Naive thymus-derived CD8-positive, alpha-beta T cell (primary cell): Measurements from ENCODE around the gene SLIT1. TPM values are rescaled to one million over a fixed set of nuclear protein-coding genes. Genes with fewer than 3 reads are reported as not detected.

ENCODE experiments used
- ATAC-seq, 2 donors: fragments of 150-1000 bp; cut with Tn5 transposase in 1 of 2; sonication (Bioruptor Pico), chemical (Tn5 transposase) in 1 of 2; 1 replicate in 1 of 2; 2 replicates in 1 of 2; pipeline ENCODE4 v1.10.0; 2021; ENCODE audit warnings: mild to moderate bottlenecking in 2 of 2, moderate library complexity in 2 of 2
- POLR2A ChIA-PET: fragments of 350-600 bp; sonication (Branson Sonifier 250); formaldehyde crosslinking; loops from one replicate; lab custom pipeline; 2021; ENCODE audit warnings: antibody characterized with exemption; lab: Charles Lee
- DNase-seq, 10 donors: peaks; one replicate each; pipeline versions ENCODE4 v3.0.0 to v3.0.0-alpha.2; 2020 to 2022
- H3K27ac Mint-ChIP-seq, 10 donors: one replicate each; pipeline ENCODE4 v1.8.0; 2020 to 2022; ENCODE audit warnings: mild to moderate bottlenecking in 10 of 10, mixed read lengths in 10 of 10, moderate library complexity in 4 of 10, inconsistent platforms in 1 of 10
- H3K27me3 Mint-ChIP-seq, 5 donors: one replicate each; pipeline ENCODE4 v1.8.0; 2021 to 2022; ENCODE audit warnings: mixed read lengths in 5 of 5
- H3K36me3 Mint-ChIP-seq, 3 donors: one replicate each; pipeline ENCODE4 v1.8.0; 2020 to 2022; ENCODE audit warnings: mixed read lengths in 3 of 3, mild to moderate bottlenecking in 2 of 3, inconsistent platforms in 1 of 3
- H3K4me1 Mint-ChIP-seq, 4 donors: one replicate each; pipeline ENCODE4 v1.8.0; 2021 to 2022; ENCODE audit warnings: mixed read lengths in 4 of 4
- H3K4me3 Mint-ChIP-seq, 10 donors: one replicate each; pipeline ENCODE4 v1.8.0; 2020 to 2022; ENCODE audit warnings: mild to moderate bottlenecking in 10 of 10, mixed read lengths in 10 of 10, moderate library complexity in 6 of 10, inconsistent platforms in 1 of 10
- H3K9me3 Mint-ChIP-seq, 9 donors: one replicate each; pipeline ENCODE4 v1.8.0; 2020 to 2022; ENCODE audit warnings: mixed read lengths in 9 of 9, mild to moderate bottlenecking in 3 of 9, inconsistent platforms in 1 of 9, moderate library complexity in 1 of 9
- polyA plus RNA-seq, 3 donors: library from polyadenylated mRNA; unstranded; fragments of 300-500 nt; fragmentation: Illumina TruSeq; gene quantifications; one replicate each; pipeline ENCODE4 v1.2.3, GENCODE V29; 2021
- total RNA-seq, 8 experiments: library from RNA in 2 of 8; stranded (reverse) in 2 of 8; gene quantifications; one replicate each; pipeline ENCODE4 v1.2.3 and lab custom pipeline; 2021 to 2026

Gene SLIT1
- total RNA-seq (under 1 TPM; 0.11 to 0.26 TPM), polyA plus RNA-seq (under 1 TPM in 1 of 3 donors, not detected in 2; 0.05 TPM), total RNA-seq (lab: John Stamatoyannopoulos, UW) (0 to 1.4 (median 0.19) reads per million in 6 experiments)

DNA sequence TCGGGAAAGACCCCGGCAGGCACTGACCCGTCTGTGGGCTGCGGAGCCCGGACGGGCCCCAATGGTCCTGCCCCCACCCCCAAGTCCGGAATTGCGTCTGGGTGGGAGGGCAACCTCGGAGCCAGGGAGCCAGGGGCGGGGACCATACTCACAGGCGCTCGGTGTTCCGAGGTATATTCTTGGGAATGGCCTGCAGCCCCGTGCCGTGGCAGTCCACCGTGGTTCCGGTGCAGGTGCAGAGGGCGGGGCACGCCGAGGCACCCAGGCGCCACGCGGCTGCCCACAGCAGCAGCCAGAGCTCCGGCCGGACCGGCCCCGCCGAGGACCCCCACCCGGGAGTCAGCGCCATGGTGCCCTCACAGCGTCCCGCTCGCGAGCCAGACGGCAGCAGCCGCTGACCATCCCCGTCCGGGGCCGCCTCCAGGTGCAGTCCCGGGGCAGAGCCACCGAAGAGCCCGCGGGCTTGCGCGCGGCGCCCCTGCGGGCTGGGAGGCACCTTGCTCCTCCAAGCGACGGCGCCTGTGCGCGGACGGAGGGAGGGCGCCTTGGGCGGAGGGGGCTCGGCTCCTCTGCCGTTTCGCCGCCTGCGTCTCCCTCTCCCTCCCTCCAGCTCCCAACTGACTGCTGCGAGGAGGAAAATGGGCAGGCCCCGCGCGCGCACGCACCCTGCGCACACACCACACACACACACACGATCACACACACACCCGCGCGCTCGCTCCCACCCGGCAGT lies at the start of gene SLIT1:
Gene SLIT1, minus strand, starts transcription at position 634 of the 733 bp plus-strand sequence. Its CDS starts 285 bp downstream, at position 349.
- peaks cover 4 to 17% (median 8%) of the 10 kb centered on the region in 4 donors for H3K4me1 Mint-ChIP-seq
- peak within 1 kb of the TSS in 9 of 10 donors; percentile 16 to 72 (median 43) for H3K4me3 Mint-ChIP-seq
- H3K36me3 Mint-ChIP-seq = peaks cover 0 to 4% (median 0%) of the 10 kb centered on the region in 3 donors
- peaks cover 40 to 87% (median 55%) of the 10 kb centered on the region in 5 donors for H3K27me3 Mint-ChIP-seq
- POLR2A ChIA-PET = no interaction called here
- ATAC-seq (no peak), DNase-seq (no peak)
- H3K9me3 Mint-ChIP-seq = no peaks in the 10 kb centered on the region
- H3K27ac Mint-ChIP-seq = no peak within 1 kb of the TSS

DNA sequence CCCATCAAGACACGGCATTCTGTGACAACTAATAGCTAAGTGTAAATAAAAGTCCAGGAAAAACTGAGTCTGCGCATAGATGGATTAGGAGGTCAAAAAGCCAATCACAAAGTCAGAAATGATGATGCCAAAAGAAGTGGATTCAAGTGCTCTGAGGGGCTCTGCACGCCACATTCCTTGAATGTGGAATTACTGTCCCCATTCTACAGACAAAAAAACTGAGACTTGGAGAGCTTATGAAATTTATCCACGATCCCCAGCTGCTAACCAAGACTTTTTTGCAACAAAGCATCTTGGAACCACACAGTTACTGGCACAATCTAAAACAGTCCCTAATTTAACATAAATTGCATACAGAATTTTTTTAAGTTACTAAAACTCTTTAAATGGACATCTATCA lies 49.6 kb upstream of the SLIT1 start:
- H3K4me1 Mint-ChIP-seq = peaks cover 0 to 2% (median 0%) of the 10 kb centered on the region in 4 donors
- no peaks in the 10 kb centered on the region for H3K27me3 Mint-ChIP-seq
- no peaks in the 10 kb centered on the region for H3K9me3 Mint-ChIP-seq
- ATAC-seq (no peak), DNase-seq (no peak)
- H3K4me3 Mint-ChIP-seq = no peak overlapping the region
- peaks cover 0 to 61% (median 9%) of the 10 kb centered on the region in 3 donors for H3K36me3 Mint-ChIP-seq
- POLR2A ChIA-PET = no interaction called here
- no peak overlapping the region for H3K27ac Mint-ChIP-seq

DNA sequence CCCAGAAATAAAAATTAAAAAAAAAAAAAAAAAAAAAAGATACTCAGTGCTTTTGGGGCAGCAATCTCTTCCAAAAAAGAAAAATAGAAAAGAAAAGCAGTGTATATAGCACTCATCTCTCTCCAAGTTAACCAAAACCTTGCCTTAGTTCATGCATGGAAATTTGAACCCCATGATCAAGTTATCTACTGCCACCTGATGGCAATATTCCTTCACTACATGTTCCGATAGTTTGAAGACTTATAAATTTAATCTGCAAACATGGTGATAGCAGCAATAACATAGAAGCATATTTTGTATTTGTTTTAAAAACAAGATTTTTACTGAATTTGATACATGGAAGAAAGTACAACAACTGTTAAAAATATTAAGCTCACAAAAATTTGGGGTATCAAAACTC lies 48.6 kb upstream of the SLIT1 start:
- no peak overlapping the region for H3K27ac Mint-ChIP-seq
- peaks cover 5 to 65% (median 13%) of the 10 kb centered on the region in 3 donors for H3K36me3 Mint-ChIP-seq
- DNase-seq (peak in 2 of 10 donors; percentile 19 to 21), ATAC-seq (no peak)
- POLR2A ChIA-PET = interaction anchor here (0.7 kb wide), 1 partner anchor 9 kb away, joined by 6 read pairs; no protein-coding TSS in a partner anchor
- H3K27me3 Mint-ChIP-seq = no peaks in the 10 kb centered on the region
- H3K9me3 Mint-ChIP-seq = no peaks in the 10 kb centered on the region
- peaks cover 0 to 2% (median 0%) of the 10 kb centered on the region in 4 donors for H3K4me1 Mint-ChIP-seq
- H3K4me3 Mint-ChIP-seq = no peak overlapping the region

DNA sequence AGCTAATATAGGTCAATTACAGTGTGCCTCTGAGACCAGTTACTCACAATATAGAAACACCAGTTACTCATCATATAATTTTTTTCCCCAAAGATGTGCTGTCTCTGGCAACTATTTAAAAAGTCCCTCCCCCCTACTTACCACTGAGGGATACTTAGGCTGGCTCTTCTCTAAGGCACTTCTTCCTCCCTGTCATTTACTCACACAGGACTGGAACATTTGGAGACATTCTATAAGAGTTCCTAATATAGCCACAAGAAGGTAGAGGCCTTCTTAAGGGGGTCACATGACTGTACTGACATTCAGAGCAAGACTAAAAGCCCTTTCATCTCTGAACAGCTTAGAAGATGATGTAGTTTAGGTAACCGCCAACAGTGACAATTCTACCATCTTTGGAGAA lies 44.4 kb upstream of the SLIT1 start:
- Mint-ChIP-seq H3K27me3 (no peaks in the 10 kb centered on the region), H3K36me3 (peaks cover 6 to 87% (median 25%) of the 10 kb centered on the region in 3 donors), H3K27ac (no peak overlapping the region), H3K9me3 (no peaks in the 10 kb centered on the region), H3K4me3 (no peak overlapping the region), H3K4me1 (peaks cover 0 to 2% (median 0%) of the 10 kb centered on the region in 4 donors)
- POLR2A ChIA-PET = interaction anchor here (0.7 kb wide), 1 partner anchor 351 kb away, joined by 7 read pairs; no protein-coding TSS in a partner anchor
- no peak for DNase-seq
- ATAC-seq = peak in 1 of 2 donors; percentile 30

DNA sequence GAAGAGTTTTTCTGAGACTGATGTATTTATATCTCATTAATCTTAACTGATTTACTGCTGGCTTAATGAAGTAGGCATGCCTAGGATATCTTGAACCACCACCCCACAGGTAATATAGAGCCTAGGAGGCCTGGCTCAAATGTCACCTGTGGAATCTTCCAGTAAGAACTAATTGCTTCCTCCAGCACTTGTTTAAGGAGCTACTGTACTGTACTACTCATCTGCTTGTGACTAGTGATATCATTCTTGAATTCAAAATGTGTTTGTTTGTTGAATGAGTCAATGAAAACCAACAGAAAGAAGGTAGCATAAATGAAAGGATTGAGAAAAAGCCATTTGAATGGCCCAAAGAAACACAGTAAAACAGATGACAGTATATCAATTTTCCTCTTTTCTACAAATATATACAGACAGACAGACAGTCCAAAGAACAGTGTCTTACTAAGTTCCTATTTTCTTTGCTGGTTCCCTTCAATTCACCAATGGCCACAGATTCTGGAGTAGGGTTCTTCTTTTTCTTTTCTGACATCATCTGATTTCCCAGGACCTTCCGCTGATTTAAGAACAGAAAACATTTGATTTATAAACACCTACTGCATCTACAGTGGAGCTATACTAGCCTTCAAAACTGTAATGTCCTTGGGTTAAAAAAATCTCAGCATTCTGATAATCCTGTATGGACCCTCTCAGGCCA lies 43.7 kb upstream of the SLIT1 start:
- no peak overlapping the region for H3K27ac Mint-ChIP-seq
- peaks cover 6 to 86% (median 22%) of the 10 kb centered on the region in 3 donors for H3K36me3 Mint-ChIP-seq
- H3K4me1 Mint-ChIP-seq = peaks cover 0 to 2% (median 0%) of the 10 kb centered on the region in 4 donors
- H3K27me3 Mint-ChIP-seq = no peaks in the 10 kb centered on the region
- POLR2A ChIA-PET = no interaction called here
- no peaks in the 10 kb centered on the region for H3K9me3 Mint-ChIP-seq
- H3K4me3 Mint-ChIP-seq = no peak overlapping the region
- no peak for ATAC-seq
- no peak for DNase-seq

DNA sequence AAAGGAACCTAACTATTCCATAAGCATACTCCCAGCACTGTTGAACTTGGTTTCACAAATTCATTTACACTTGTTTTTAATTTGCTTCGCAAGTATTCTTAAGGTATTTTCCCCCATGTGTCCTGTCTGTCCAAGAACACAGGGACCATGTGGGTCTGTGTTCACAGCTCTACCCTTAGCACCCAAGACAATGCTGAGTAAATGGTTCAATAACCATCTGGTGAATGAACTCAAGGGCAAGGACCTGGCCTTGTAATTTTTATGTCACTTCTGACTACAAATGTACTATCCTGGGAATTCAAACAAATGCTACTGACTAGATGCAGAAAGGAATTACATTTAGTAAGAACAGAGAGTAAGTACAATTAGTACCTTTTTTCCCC lies 43.0 kb upstream of the SLIT1 start:
- H3K27me3 Mint-ChIP-seq = no peaks in the 10 kb centered on the region
- no peak for DNase-seq
- H3K9me3 Mint-ChIP-seq = no peaks in the 10 kb centered on the region
- H3K36me3 Mint-ChIP-seq = peaks cover 6 to 85% (median 22%) of the 10 kb centered on the region in 3 donors
- no peak for ATAC-seq
- POLR2A ChIA-PET = no interaction called here
- no peak overlapping the region for H3K27ac Mint-ChIP-seq
- H3K4me1 Mint-ChIP-seq = peaks cover 0 to 2% (median under 1%) of the 10 kb centered on the region in 4 donors
- no peak overlapping the region for H3K4me3 Mint-ChIP-seq

DNA sequence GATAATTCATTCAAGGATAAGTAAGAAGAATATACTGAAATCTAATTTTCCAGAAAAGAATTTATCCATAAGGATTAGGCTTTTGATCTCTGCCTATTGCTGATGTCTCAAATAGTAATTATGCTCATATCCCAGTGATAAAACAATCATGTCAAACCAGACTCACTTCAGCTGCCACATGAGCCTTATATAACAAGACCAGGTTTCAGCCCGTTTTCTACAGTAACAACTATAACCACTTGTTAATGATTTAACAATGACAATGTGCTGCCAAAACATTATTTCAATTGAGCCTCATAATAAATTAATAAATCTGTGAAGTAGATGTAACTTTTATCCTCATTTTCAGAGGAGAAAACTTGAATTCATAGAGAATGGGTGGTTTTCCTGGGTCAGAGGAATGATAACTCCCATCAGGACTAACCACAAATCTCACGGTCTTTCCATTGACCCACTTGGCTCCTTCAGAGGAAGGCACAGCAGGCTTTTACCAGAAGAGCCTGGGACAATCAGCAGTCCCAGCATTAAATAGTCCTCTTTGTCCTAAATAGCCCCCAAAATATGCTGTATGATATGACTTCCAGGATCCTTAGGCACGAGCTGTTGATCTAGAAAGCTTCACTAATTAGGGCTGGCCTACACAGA lies 42.5 kb upstream of the SLIT1 start:
- Mint-ChIP-seq H3K27me3 (no peaks in the 10 kb centered on the region), H3K9me3 (no peaks in the 10 kb centered on the region), H3K4me3 (no peak overlapping the region), H3K27ac (no peak overlapping the region), H3K36me3 (peaks cover 6 to 86% (median 23%) of the 10 kb centered on the region in 3 donors), H3K4me1 (peaks cover 0 to 2% (median under 1%) of the 10 kb centered on the region in 4 donors)
- ATAC-seq = no peak
- no peak for DNase-seq
- POLR2A ChIA-PET = no interaction called here

DNA sequence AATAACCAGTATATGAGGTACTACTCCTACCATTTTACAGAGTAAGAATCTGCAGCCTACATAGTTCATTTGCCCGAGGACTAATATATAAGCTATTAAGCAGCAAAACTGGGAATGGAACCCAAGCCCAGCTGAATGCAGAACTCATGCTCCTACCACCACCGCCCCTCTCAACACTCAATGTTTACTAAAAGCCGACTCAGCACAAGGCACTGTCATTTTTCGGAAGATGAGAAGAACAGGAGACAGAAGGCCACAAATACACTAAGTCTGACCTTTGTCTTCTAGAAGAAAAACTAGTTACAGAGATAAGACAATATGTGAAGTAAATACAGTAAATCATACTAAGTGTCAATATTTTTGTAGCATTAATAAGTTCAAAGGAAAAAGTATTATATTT lies 40.6 kb upstream of the SLIT1 start:
- ATAC-seq = no peak
- Mint-ChIP-seq H3K27ac (no peak overlapping the region), H3K9me3 (no peaks in the 10 kb centered on the region), H3K4me3 (no peak overlapping the region), H3K27me3 (no peaks in the 10 kb centered on the region), H3K4me1 (peaks cover 0 to 2% (median under 1%) of the 10 kb centered on the region in 4 donors), H3K36me3 (peaks cover 6 to 78% (median 25%) of the 10 kb centered on the region in 3 donors)
- DNase-seq = no peak
- POLR2A ChIA-PET = no interaction called here

DNA sequence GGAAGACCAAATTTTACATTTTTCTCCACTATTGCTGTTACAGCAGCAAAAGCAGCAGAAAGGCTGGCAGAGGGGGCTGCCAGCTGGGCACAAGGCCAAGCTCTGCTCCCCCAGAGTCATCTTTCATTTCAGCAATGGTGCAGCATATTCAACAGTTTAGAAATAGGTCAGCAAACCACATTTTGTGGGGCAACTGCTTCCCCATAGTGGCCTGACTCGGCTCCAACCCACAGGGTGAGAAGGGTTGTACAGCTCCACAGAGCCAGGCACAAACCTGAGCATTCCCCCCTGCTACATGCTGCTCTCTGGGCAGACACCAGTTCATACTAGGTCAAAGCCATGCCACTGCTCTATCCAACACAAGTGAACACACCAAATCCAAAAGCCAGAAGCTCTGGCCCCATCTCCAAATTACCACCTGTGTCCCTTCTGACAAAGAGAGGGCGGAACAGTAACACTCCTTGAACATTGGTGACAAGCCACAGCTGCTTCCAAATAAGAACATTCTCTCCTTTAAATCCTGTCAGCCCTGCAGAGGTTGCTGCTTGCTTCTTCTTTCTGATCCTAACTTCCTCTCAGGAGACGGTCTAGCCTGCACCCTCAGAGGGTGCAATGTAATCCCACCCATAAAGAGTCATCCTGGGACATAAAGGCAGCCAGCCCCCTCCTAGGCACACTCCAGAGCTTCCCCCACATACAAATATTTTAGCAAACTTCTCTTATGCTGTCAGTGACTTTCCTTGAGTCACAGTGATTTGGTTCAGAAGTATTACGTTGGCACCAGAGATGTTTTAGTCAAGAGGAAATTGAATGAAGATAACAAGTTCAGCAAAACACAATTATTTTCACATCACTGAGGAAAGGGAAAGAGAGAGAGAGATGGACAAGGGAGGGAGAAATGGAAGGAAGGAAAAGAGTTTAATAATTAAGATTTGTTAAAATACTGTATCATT lies 39.0 kb upstream of the SLIT1 start:
- Mint-ChIP-seq H3K36me3 (peaks cover 4 to 69% (median 28%) of the 10 kb centered on the region in 3 donors), H3K27ac (no peak overlapping the region), H3K27me3 (no peaks in the 10 kb centered on the region), H3K4me1 (peaks cover 0 to 2% (median 0%) of the 10 kb centered on the region in 4 donors), H3K4me3 (no peak overlapping the region), H3K9me3 (no peaks in the 10 kb centered on the region)
- ATAC-seq (no peak), DNase-seq (no peak)
- POLR2A ChIA-PET = interaction anchor here (0.5 kb wide), 1 partner anchor 10 kb away, joined by 6 read pairs; no protein-coding TSS in a partner anchor

DNA sequence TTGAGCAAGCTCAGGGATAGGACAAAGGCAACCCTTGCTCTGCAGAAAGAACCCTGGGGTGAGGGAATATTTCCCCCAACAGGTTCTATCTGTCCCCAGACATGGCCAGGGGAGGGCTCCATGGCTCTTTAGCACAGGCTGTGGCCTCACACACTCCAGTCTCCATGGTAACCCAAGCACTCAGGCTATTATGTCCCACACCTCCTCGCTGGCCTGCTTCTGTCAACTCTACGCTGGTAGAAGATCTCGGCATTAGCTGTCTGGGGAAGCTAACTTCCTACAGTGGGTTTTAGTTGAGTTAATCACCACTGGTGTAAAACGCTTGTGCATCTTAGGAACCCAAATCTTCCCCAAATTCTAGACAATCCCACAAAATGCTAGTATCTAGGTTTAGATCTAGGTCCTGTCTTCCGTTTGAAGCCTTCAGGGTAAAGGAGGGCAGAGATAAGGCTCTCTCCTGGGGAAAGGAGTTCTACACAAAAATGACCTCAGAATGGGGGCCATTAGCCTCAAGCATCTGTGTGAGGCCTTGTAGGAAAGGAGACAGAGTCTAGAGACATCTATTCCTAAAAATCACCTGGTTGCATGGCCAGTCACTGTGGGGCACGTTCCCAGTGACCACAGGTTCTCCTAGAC lies 36.7 kb upstream of the SLIT1 start:
- H3K27ac Mint-ChIP-seq = no peak overlapping the region
- POLR2A ChIA-PET = interaction anchor here (0.6 kb wide), 1 partner anchor 165 kb away, joined by 4 read pairs; no protein-coding TSS in a partner anchor
- ATAC-seq = no peak

DNA sequence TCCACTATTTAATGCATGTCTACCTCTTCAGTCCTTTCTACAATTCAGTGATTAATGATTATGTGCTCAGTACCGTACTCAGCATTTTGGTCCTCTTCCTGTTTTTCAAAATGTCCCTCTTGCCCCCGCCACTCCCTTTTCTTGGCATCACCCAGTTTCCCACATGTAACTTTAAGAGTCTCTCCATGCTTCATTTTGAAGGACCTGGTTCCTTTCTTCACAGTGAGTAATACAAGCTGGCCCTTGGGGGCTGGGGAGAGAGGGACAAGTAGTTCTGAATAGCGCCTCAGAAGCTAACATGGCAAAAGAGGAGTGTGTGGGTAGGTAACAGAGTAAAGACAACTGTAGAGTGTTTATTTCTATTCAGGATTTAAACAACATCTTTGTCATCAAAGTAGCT lies 34.6 kb upstream of the SLIT1 start:
- H3K36me3 Mint-ChIP-seq = peaks cover 0 to 27% (median 6%) of the 10 kb centered on the region in 3 donors
- no peak for ATAC-seq
- no peak overlapping the region for H3K4me3 Mint-ChIP-seq
- H3K4me1 Mint-ChIP-seq = peaks cover 0 to 13% (median 1%) of the 10 kb centered on the region in 4 donors
- peak overlapping the region in 2 of 10 donors; percentile 24 to 53 for H3K27ac Mint-ChIP-seq
- H3K27me3 Mint-ChIP-seq = no peaks in the 10 kb centered on the region
- DNase-seq = no peak
- POLR2A ChIA-PET = no interaction called here
- no peaks in the 10 kb centered on the region for H3K9me3 Mint-ChIP-seq

More for the DNA sequence above, 36.7 kb upstream of the SLIT1 start:
- H3K9me3 Mint-ChIP-seq = no peaks in the 10 kb centered on the region
- no peak overlapping the region for H3K4me3 Mint-ChIP-seq
- H3K36me3 Mint-ChIP-seq = peaks cover 0 to 46% (median 16%) of the 10 kb centered on the region in 3 donors
- H3K27me3 Mint-ChIP-seq = no peaks in the 10 kb centered on the region
- DNase-seq = no peak
- peaks cover 0 to 9% (median 1%) of the 10 kb centered on the region in 4 donors for H3K4me1 Mint-ChIP-seq
